ENCODE data around the gene LLGL2. TPM values are rescaled to one million over a fixed set of nuclear protein-coding genes. Genes with fewer than 3 reads are reported as not detected.

Gene LLGL2
- total RNA-seq, 3 donors from 2014 or later = 4.6 to 60.2 (median 52.4) TPM

DNA sequence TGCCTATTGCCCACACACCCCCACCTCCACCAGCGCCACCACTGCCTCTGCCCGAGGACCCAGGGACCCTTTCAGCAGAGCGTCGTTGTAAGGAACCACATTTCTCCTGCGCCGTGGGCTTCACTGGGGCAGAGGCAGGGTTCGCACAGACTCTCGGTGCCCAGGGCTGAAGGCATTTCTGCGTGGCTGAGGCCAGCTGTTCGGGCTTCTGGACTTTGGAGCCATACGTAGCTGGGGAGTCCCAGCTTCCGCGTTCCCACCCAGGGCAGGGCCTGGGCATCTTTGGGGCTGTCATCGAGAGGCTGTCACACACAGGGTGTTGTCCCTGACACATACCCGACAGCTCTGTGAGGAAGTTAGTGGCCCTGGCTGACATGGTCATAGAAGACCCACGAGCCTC is 91.7 kb downstream of the LLGL2 start:
- Histone ChIP-seq H3K9me3 (no peaks in the 10 kb centered on the region), H3K27ac (no peak overlapping the region), H3K36me3 (peaks cover 3% of the 10 kb centered on the region), H3K4me1 (no peaks in the 10 kb centered on the region), H3K27me3 (no peaks in the 10 kb centered on the region), H3K4me3 (no peak overlapping the region)
- DNase-seq (ENCODE audit: low spot score in 2 of 2) = no peak
- TF ChIP-seq CTCF (IDR thresholded peaks at IDR 0.05) (no peak), POLR2AphosphoS5 (IDR thresholded peaks at IDR 0.05) (no peak), POLR2A (IDR thresholded peaks at IDR 0.05) (no peak)
- intact Hi-C loops (cut with DNase I; ENCODE audit: low total_unique reads) = no loop called here

GRCh38 chr17:75617675-75618074 is 92.2 kb downstream of the LLGL2 start:
- Histone ChIP-seq H3K9me3 (no peaks in the 10 kb centered on the region), H3K27ac (no peak overlapping the region), H3K36me3 (peaks cover 3% of the 10 kb centered on the region), H3K4me1 (no peaks in the 10 kb centered on the region), H3K4me3 (no peak overlapping the region), H3K27me3 (no peaks in the 10 kb centered on the region)
- no peak for TF ChIP-seq CTCF (IDR thresholded peaks at IDR 0.05)
- TF ChIP-seq POLR2AphosphoS5 (IDR thresholded peaks at IDR 0.05) = no peak
- no peak for TF ChIP-seq POLR2A (IDR thresholded peaks at IDR 0.05)
- DNase-seq (ENCODE audit: low spot score in 2 of 2) = no peak
- intact Hi-C loops (cut with DNase I; ENCODE audit: low total_unique reads) = no loop called here

- Histone ChIP-seq H3K9me3 (no peaks in the 10 kb centered on the region), H3K27me3 (no peaks in the 10 kb centered on the region), H3K27ac (no peak overlapping the region), H3K4me1 (no peaks in the 10 kb centered on the region), H3K4me3 (no peak overlapping the region), H3K36me3 (peaks cover 3% of the 10 kb centered on the region)
- TF ChIP-seq POLR2A (IDR thresholded peaks at IDR 0.05) (no peak), CTCF (IDR thresholded peaks at IDR 0.05) (no peak), POLR2AphosphoS5 (IDR thresholded peaks at IDR 0.05) (no peak)
- no peak for DNase-seq (ENCODE audit: low spot score in 2 of 2)
- intact Hi-C loops (cut with DNase I; ENCODE audit: low total_unique reads) = loop anchor here (1.0 kb wide), 1 partner anchor 24 kb away; no protein-coding TSS in a partner anchor
Observed at GRCh38 chr17:75619506-75620431, 94.3 kb downstream of the LLGL2 start.

DNA sequence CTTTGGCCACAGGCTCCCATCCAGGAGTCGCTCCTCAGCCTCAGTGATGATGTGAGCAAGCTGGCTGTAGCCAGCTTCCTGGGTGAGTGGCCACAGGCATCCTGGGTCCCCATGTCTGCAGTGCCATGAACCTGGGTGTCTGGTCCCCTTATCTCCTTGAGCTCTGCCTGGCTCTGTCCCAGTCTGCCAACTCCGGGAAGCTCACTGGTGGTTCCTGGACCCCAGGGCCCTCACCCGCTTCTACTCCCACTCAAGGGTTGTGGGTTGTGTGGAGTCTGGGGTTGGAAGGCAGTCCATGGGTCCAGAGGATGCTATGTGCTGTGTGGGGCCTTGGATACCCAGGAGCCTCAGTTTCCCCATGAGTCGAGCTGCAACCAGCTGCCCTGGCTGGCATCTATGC is 96.0 kb downstream of the LLGL2 start:
- Histone ChIP-seq H3K27me3 (no peaks in the 10 kb centered on the region), H3K9me3 (no peaks in the 10 kb centered on the region), H3K27ac (no peak overlapping the region), H3K36me3 (peaks cover 12% of the 10 kb centered on the region), H3K4me1 (no peaks in the 10 kb centered on the region), H3K4me3 (no peak overlapping the region)
- no peak for DNase-seq (ENCODE audit: low spot score in 2 of 2)
- TF ChIP-seq POLR2AphosphoS5 (IDR thresholded peaks at IDR 0.05) = no peak
- TF ChIP-seq CTCF (IDR thresholded peaks at IDR 0.05) = no peak
- no peak for TF ChIP-seq POLR2A (IDR thresholded peaks at IDR 0.05)
- intact Hi-C loops (cut with DNase I; ENCODE audit: low total_unique reads) = no loop called here

GRCh38 chr17:75622076-75622475 is 96.6 kb downstream of the LLGL2 start:
- H3K4me3 ChIP-seq = no peak overlapping the region
- no peaks in the 10 kb centered on the region for H3K27me3 ChIP-seq
- no peaks in the 10 kb centered on the region for H3K9me3 ChIP-seq
- peaks cover 11% of the 10 kb centered on the region for H3K36me3 ChIP-seq
- no peak for TF ChIP-seq CTCF (IDR thresholded peaks at IDR 0.05)
- no peak for TF ChIP-seq POLR2A (IDR thresholded peaks at IDR 0.05)
- no peak for TF ChIP-seq POLR2AphosphoS5 (IDR thresholded peaks at IDR 0.05)
- no peak overlapping the region for H3K27ac ChIP-seq
- intact Hi-C loops (cut with DNase I; ENCODE audit: low total_unique reads) = no loop called here
- no peaks in the 10 kb centered on the region for H3K4me1 ChIP-seq
- no peak for DNase-seq (ENCODE audit: low spot score in 2 of 2)
